HG03442 (cell line): ENCODE measurements around the gene ZBTB8OS.
"Not testable (repeated sequence)": the region's sequence is repeated elsewhere in the genome, so short reads cannot be mapped to it uniquely, and the experiment has no call there.

ENCODE experiments used
- ATAC-seq: cut with Tn5 transposase; IDR thresholded peaks from one replicate; pipeline ENCODE4 v1.9.1; 2021; ENCODE audit warnings: mild to moderate bottlenecking, moderate library complexity; ENCODE audit not compliant: unreplicated experiment

Gene ZBTB8OS

GRCh38 chr1:32650248-32650751 is at the start of gene ZBTB8OS:
ZBTB8OS (minus strand) TSS chr1:32650550; CDS start chr1:32650529, 21 bp downstream.
- no peak for ATAC-seq

- ATAC-seq, result not testable (repeated sequence)
Measured at GRCh38 chr1:32696996-32697395, 46.6 kb upstream of the ZBTB8OS start.

- no peak for ATAC-seq
Measured at GRCh38 chr1:32696041-32696440, 45.7 kb upstream of the ZBTB8OS start.

GRCh38 chr1:32695098-32695904 is 45.0 kb upstream of the ZBTB8OS start:
- no peak for ATAC-seq

- no peak for ATAC-seq
Measured at GRCh38 chr1:32693455-32694174, 43.3 kb upstream of the ZBTB8OS start.

GRCh38 chr1:32686387-32686786 is 36.0 kb upstream of the ZBTB8OS start:
- no peak for ATAC-seq

- no peak for ATAC-seq
Measured at GRCh38 chr1:32685498-32685897, 35.1 kb upstream of the ZBTB8OS start.

- ATAC-seq, result no peak
Measured at GRCh38 chr1:32684167-32684811, 33.9 kb upstream of the ZBTB8OS start.

- ATAC-seq, result no peak
Measured at GRCh38 chr1:32683397-32683796, 33.0 kb upstream of the ZBTB8OS start.

- no peak for ATAC-seq
Measured at GRCh38 chr1:32681999-32682398, 31.6 kb upstream of the ZBTB8OS start.

GRCh38 chr1:32681509-32681908 is 31.2 kb upstream of the ZBTB8OS start:
- ATAC-seq, result no peak

GRCh38 chr1:32680642-32681041 is 30.3 kb upstream of the ZBTB8OS start:
- no peak for ATAC-seq

- ATAC-seq, result not testable (repeated sequence)
Measured at GRCh38 chr1:32679993-32680392, 29.6 kb upstream of the ZBTB8OS start.

- no peak for ATAC-seq
Measured at GRCh38 chr1:32676945-32677344, 26.6 kb upstream of the ZBTB8OS start.

- not testable (repeated sequence) for ATAC-seq
Measured at GRCh38 chr1:32668716-32669115, 18.4 kb upstream of the ZBTB8OS start.

- no peak for ATAC-seq
Measured at GRCh38 chr1:32666901-32667566, 16.7 kb upstream of the ZBTB8OS start.

- ATAC-seq, result no peak
Measured at GRCh38 chr1:32665915-32666314, 15.6 kb upstream of the ZBTB8OS start.

- ATAC-seq, result no peak
Measured at GRCh38 chr1:32659581-32659980, 9.2 kb upstream of the ZBTB8OS start.

GRCh38 chr1:32652244-32652962 is 2.1 kb upstream of the ZBTB8OS start:
- ATAC-seq, result no peak

- ATAC-seq, result no peak
Measured at GRCh38 chr1:32651461-32652073, 1.2 kb upstream of the ZBTB8OS start.
